Mucosa of descending colon (tissue), 3 donors: ENCODE measurements around the gene WASF1. TPM values are rescaled to one million over a fixed set of nuclear protein-coding genes. Genes with fewer than 3 reads are reported as not detected.
A peak's percentile ranks its signal among the peaks of the same experiment; 100 is the strongest.

ENCODE experiments used
- ATAC-seq: fragments of 200-7000 bp; cut with Tn5 transposase; one replicate; pipeline ENCODE4 v1.9.1; 2020; ENCODE audit warnings: mild to moderate bottlenecking, moderate library complexity
- DNase-seq, 3 donors: peaks; one replicate each; pipeline ENCODE4 v3.0.0-alpha.2; 2020
- H3K36me3 ChIP-seq: fragments of 200-600 bp; one replicate; pipeline ENCODE4 v1.8.0; 2021; ENCODE audit warnings: low read depth, mild to moderate bottlenecking
- H3K4me1 ChIP-seq: fragments of 200-600 bp; one replicate; pipeline ENCODE4 v1.8.0; 2021; ENCODE audit warnings: low read depth, mild to moderate bottlenecking
- H3K4me3 ChIP-seq: fragments of 200-600 bp; one replicate; pipeline ENCODE4 v1.8.0; 2021; ENCODE audit warnings: mild to moderate bottlenecking
- H3K9me3 ChIP-seq: fragments of 200-600 bp; one replicate; pipeline ENCODE4 v1.8.0; 2021; ENCODE audit warnings: mild to moderate bottlenecking
- CTCF ChIP-seq: fragments of 200-600 bp; IDR thresholded peaks from one replicate; pipeline ENCODE4 v1.8.0; 2022; ENCODE audit warnings: antibody characterized with exemption, mild to moderate bottlenecking
- intact Hi-C, 2 donors: fragments of 100-400 bp; cut with DNase I in 1 of 2; cut with micrococcal nuclease in 1 of 2; formaldehyde crosslinking; loops; one replicate each; pipeline versions ENCODE4 v1.11.0 to v1.11.1; 2022; cut with DNase I, micrococcal nuclease
- total RNA-seq, 3 donors: library from RNA; stranded (reverse); fragmentation: NEBNext Ultra II Directional in 2 of 3; extraction: Animal tissue kit (Norgen Biotek cat#: 25700) in 2 of 3; gene quantifications; one replicate each; pipeline versions ENCODE4 v1.2.1 to v1.2.4, GENCODE V29; 2021 to 2023
- donor health status: DM: no; HTN: no; CAD: no; lungs with moderate emphysema.
- donor health status: DM: no; HTN: no; CAD: no.
- donor health status: DM: no; HTN: yes; CAD: no.

WASF1 gene
- total RNA-seq, 3 donors from 2014 or later, result 1.3 to 16.0 (median 2.7) TPM

GRCh38 chr6:110183292-110183885, 3.9 kb upstream of the WASF1 start:
- DNase-seq (no peak), ATAC-seq (no peak)
- TF ChIP-seq CTCF, result no peak
- no peak overlapping the region for H3K4me3 ChIP-seq
- no peaks in the 10 kb centered on the region for H3K9me3 ChIP-seq
- intact Hi-C loops, result no loop called here
- peaks cover 21% of the 10 kb centered on the region for H3K4me1 ChIP-seq
- no peaks in the 10 kb centered on the region for H3K36me3 ChIP-seq

GRCh38 chr6:110181131-110182030, 1.9 kb upstream of the WASF1 start:
- no peak for DNase-seq
- no peaks in the 10 kb centered on the region for H3K9me3 ChIP-seq
- no peak for TF ChIP-seq CTCF
- intact Hi-C loops, result no loop called here
- H3K36me3 ChIP-seq, result no peaks in the 10 kb centered on the region
- H3K4me3 ChIP-seq, result no peak overlapping the region
- ATAC-seq, result no peak
- peaks cover 21% of the 10 kb centered on the region for H3K4me1 ChIP-seq

DNA sequence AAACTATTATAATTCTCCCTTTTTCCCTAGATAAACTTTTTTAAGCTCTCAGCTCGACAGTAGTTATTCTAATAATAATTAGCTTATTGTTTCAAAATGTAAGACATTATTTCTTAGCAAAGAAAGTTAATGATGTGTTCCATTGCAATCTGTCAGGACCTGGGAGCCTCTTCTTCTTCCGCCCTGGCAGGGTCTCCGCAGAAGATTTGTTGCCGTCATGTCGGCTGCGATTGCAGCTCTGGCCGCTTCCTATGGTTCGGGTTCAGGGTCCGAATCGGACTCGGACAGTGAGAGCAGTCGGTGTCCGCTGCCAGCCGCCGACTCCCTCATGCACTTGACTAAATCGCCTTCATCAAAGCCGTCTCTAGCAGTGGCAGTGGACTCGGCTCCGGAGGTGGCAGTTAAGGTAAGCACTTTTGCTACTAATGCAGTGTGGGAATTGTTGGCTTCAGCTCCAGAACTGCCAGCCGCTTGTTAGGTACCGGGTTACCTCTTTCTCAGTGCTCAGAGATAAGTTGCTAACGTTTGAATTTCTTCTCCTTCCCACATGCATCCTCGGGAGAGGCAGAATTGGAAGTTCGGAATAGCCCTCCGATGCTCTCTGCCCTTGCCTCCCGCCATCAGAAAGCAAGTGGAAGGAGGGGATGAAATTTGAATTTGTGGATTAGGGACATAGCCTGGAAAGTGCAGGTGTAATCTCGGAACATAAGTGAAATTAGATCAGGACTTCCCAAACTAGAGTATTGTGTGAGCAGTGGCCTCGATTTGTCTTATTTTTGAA, 948 bp upstream of the WASF1 start, which contains the start of gene CDC40:
Gene CDC40 (plus strand): TSS at position 200 of the 781 bp plus-strand sequence. CDS start 18 bp downstream, at position 218.
- peaks cover 21% of the 10 kb centered on the region for H3K4me1 ChIP-seq
- DNase-seq, result peak; percentile 73 to 81 (median 77)
- H3K4me3 ChIP-seq, result peak within 1 kb of the TSS; percentile 62
- intact Hi-C loops, result no loop called here
- no peaks in the 10 kb centered on the region for H3K9me3 ChIP-seq
- no peak for TF ChIP-seq CTCF
- ATAC-seq, result peak; percentile 60
- no peaks in the 10 kb centered on the region for H3K36me3 ChIP-seq

- TF ChIP-seq CTCF, result peak; percentile 31
- ATAC-seq (peak; percentile 29), DNase-seq (peak; percentile 48 to 72 (median 63))
- Histone ChIP-seq H3K4me3 (peak overlapping the region; percentile 62), H3K9me3 (no peaks in the 10 kb centered on the region), H3K4me1 (peaks cover 21% of the 10 kb centered on the region), H3K36me3 (no peaks in the 10 kb centered on the region)
- intact Hi-C loops, result loop anchor here (10.0 kb wide), 1 partner anchor 216 kb away; no protein-coding TSS in a partner anchor
These were observed 654 bp downstream of the WASF1 start for GRCh38 chr6:110178626-110179405.
